H1 (cell line): ENCODE results near the gene SLC6A20. TPM values are rescaled to one million over a fixed set of nuclear protein-coding genes. Genes with fewer than 3 reads are reported as not detected.

Experiments used
- CTCF ChIA-PET: fragments of 300-600 bp; sonication (Branson Sonifier 250); formaldehyde crosslinking; loops from one replicate; lab custom pipeline; 2021; ENCODE audit not compliant: partially characterized antibody; lab: Charles Lee
- POLR2A ChIA-PET: fragments of 300-600 bp; sonication (Branson Sonifier 250); formaldehyde crosslinking; loops from one replicate; lab custom pipeline; 2021; ENCODE audit warnings: inconsistent platforms; ENCODE audit not compliant: partially characterized antibody; lab: Charles Lee
- DNase-seq, 2 experiments: peaks; one replicate each; pipeline versions ENCODE4 v3.0.0 to v3.0.0-alpha.2; 2010 to 2022; ENCODE audit warnings: low spot score in 2 of 2, low read depth in 1 of 2, mixed read lengths in 1 of 2
- FAIRE-seq: peaks from 2 replicates; lab custom pipeline; 2011; peaks lifted over from hg19 to GRCh38; lab: Jason Lieb, UNC
- H2AFZ ChIP-seq: 2 replicates; pipeline ENCODE4 v1.8.1; 2012; ENCODE audit warnings: low read length, inconsistent platforms
- H2AK5ac ChIP-seq: 2 replicates; pipeline ENCODE4 v1.6.1; 2013; ENCODE audit warnings: low read depth, low read length
- H2BK120ac ChIP-seq: replicated peaks from 2 replicates; pipeline ENCODE3; 2013; ENCODE audit warnings: low read depth, low read length, inconsistent platforms
- H2BK12ac ChIP-seq: 2 replicates; pipeline ENCODE4 v1.6.1; 2013; ENCODE audit warnings: low read depth, low read length
- H2BK15ac ChIP-seq: 2 replicates; pipeline ENCODE4 v1.6.1; 2013; ENCODE audit warnings: low read length
- H2BK20ac ChIP-seq: 2 replicates; pipeline ENCODE4 v1.6.1; 2013; ENCODE audit warnings: low read length
- H2BK5ac ChIP-seq: 2 replicates; pipeline ENCODE4 v1.6.1; 2013; ENCODE audit warnings: low read depth, low read length
- H3K14ac ChIP-seq: 2 replicates; pipeline ENCODE4 v1.6.1; 2013; ENCODE audit warnings: inconsistent platforms; ENCODE audit not compliant: insufficient read length
- H3K18ac ChIP-seq: 2 replicates; pipeline ENCODE4 v1.6.1; 2013; ENCODE audit warnings: low read length; ENCODE audit errors: extremely low read depth
- H3K23ac ChIP-seq: 2 replicates; pipeline ENCODE4 v1.6.1; 2013; ENCODE audit warnings: inconsistent platforms; ENCODE audit not compliant: insufficient read length
- H3K23me2 ChIP-seq: 2 replicates; pipeline ENCODE4 v1.6.1; 2013; ENCODE audit warnings: low read depth, low read length
- H3K27ac ChIP-seq: 2 replicates; pipeline ENCODE4 v1.6.1; 2011; ENCODE audit warnings: low read depth, low read length, inconsistent platforms
- H3K27me3 ChIP-seq, 4 experiments: replicated peaks in 1 of 4; 1 replicate in 1 of 4; 2 replicates in 3 of 4; pipeline versions ENCODE4 v1.6.1 to v1.8.1; 2011 to 2013; ENCODE audit warnings: low read length in 3 of 4, mild to moderate bottlenecking in 3 of 4, inconsistent platforms in 2 of 4, mixed read lengths in 2 of 4, moderate library complexity in 1 of 4; ENCODE audit not compliant: control insufficient read depth in 3 of 4, insufficient read depth in 3 of 4; ENCODE audit errors: extremely low read depth in 1 of 4
- H3K36me3 ChIP-seq, 4 experiments: 2 replicates each; pipeline versions ENCODE4 v1.6.1 to v1.8.1; 2011 to 2013; ENCODE audit warnings: mild to moderate bottlenecking in 4 of 4, low read length in 3 of 4, moderate library complexity in 2 of 4, control low read depth in 1 of 4, inconsistent platforms in 1 of 4; ENCODE audit not compliant: insufficient read depth in 4 of 4, control insufficient read depth in 2 of 4
- H3K4ac ChIP-seq: replicated peaks from 2 replicates; pipeline ENCODE3; 2013; ENCODE audit warnings: low read length, low read depth, mixed read lengths, inconsistent platforms; ENCODE audit not compliant: insufficient read length
- H3K4me1 ChIP-seq, 4 experiments: replicated peaks in 1 of 4; 1 replicate in 1 of 4; 2 replicates in 3 of 4; pipeline versions ENCODE4 v1.6.1 to v1.8.1; 2011 to 2013; ENCODE audit warnings: low read length in 3 of 4, inconsistent platforms in 2 of 4, mixed read lengths in 1 of 4; ENCODE audit not compliant: insufficient read depth in 4 of 4, control insufficient read depth in 3 of 4
- H3K4me2 ChIP-seq, 2 experiments: 2 replicates each; pipeline versions ENCODE4 v1.6.1 to v1.8.1; 2011 to 2013; ENCODE audit warnings: low read depth in 2 of 2, low read length in 2 of 2, control low read depth in 1 of 2, inconsistent platforms in 1 of 2, mild to moderate bottlenecking in 1 of 2; ENCODE audit not compliant: insufficient read depth in 1 of 2
- H3K4me3 ChIP-seq, 4 experiments: fragments of 200-600, 300-600 bp in 1 of 4; sonication (generic), shearing (Covaris generic), sonication (Bioruptor Twin) in 1 of 4; 2 replicates each; pipeline versions ENCODE4 v1.5.1 to v1.8.1; 2011 to 2016; ENCODE audit warnings: low read length in 4 of 4, low read depth in 3 of 4, control low read depth in 2 of 4, inconsistent platforms in 2 of 4, mild to moderate bottlenecking in 2 of 4, mixed read lengths in 1 of 4, moderate library complexity in 1 of 4; ENCODE audit not compliant: insufficient read depth in 2 of 4; ENCODE audit errors: extremely low read depth in 1 of 4
- H3K56ac ChIP-seq: replicated peaks from 2 replicates; pipeline ENCODE3; 2013; ENCODE audit warnings: low read depth, mild to moderate bottlenecking, mixed read lengths, low read length, inconsistent platforms; ENCODE audit not compliant: insufficient read length
- H3K79me1 ChIP-seq: 2 replicates; pipeline ENCODE4 v1.6.1; 2013; ENCODE audit warnings: low read depth, low read length, control low read depth
- H3K79me2 ChIP-seq, 2 experiments: 2 replicates each; pipeline versions ENCODE4 v1.6.1 to v1.8.1; 2012 to 2013; ENCODE audit warnings: low read length in 2 of 2, mild to moderate bottlenecking in 2 of 2, inconsistent platforms in 1 of 2; ENCODE audit not compliant: insufficient read depth in 2 of 2, control insufficient read depth in 1 of 2
- H3K9ac ChIP-seq, 4 experiments: replicated peaks in 1 of 4; 1 replicate in 1 of 4; 2 replicates in 3 of 4; pipeline versions ENCODE4 v1.6.1 to v1.8.1; 2011 to 2013; ENCODE audit warnings: low read depth in 3 of 4, low read length in 3 of 4, control low read depth in 2 of 4, mild to moderate bottlenecking in 2 of 4, moderate library complexity in 2 of 4, inconsistent platforms in 1 of 4; ENCODE audit errors: extremely low read depth in 1 of 4
- H3K9me3 ChIP-seq, 2 experiments: 2 replicates each; pipeline versions ENCODE4 v1.6.1 to v1.8.1; 2012 to 2013; ENCODE audit warnings: mild to moderate bottlenecking in 2 of 2, moderate library complexity in 2 of 2, control low read depth in 1 of 2, inconsistent platforms in 1 of 2, low read depth in 1 of 2, low read length in 1 of 2, mixed read lengths in 1 of 2; ENCODE audit not compliant: insufficient read depth in 2 of 2
- H4K20me1 ChIP-seq, 2 experiments: replicated peaks in 1 of 2; 2 replicates each; pipeline versions ENCODE3 to v1.8.1; 2011 to 2013; ENCODE audit warnings: inconsistent platforms in 2 of 2, low read length in 2 of 2, mild to moderate bottlenecking in 1 of 2; ENCODE audit not compliant: insufficient read depth in 2 of 2, control insufficient read depth in 1 of 2
- H4K5ac ChIP-seq: 2 replicates; pipeline ENCODE4 v1.6.1; 2013; ENCODE audit warnings: low read length, low read depth, mixed read lengths, inconsistent platforms; ENCODE audit not compliant: insufficient read length
- H4K8ac ChIP-seq: 2 replicates; pipeline ENCODE4 v1.8.0; 2013; ENCODE audit warnings: mild to moderate bottlenecking, moderate library complexity, low read length, inconsistent platforms; ENCODE audit not compliant: insufficient read depth; ENCODE audit errors: extremely low read depth
- H4K91ac ChIP-seq: replicated peaks from 2 replicates; pipeline ENCODE3; 2013; ENCODE audit warnings: low read length, mixed read lengths, inconsistent platforms; ENCODE audit not compliant: insufficient read length
- CEBPB ChIP-seq: IDR thresholded peaks from 2 replicates; pipeline ENCODE4 v1.6.1; 2012; ENCODE audit warnings: low read depth, low read length
- CTBP2 ChIP-seq: IDR thresholded peaks from 2 replicates; pipeline ENCODE4 v1.7.0; 2011; ENCODE audit warnings: borderline replicate concordance, mild to moderate bottlenecking, moderate library complexity, mixed read lengths, low read length; ENCODE audit not compliant: insufficient read depth, insufficient read length
- E2F6 ChIP-seq: IDR thresholded peaks from 2 replicates; pipeline ENCODE4 v1.6.1; 2012; ENCODE audit warnings: inconsistent platforms
- EGR1 ChIP-seq: IDR thresholded peaks from 2 replicates; pipeline ENCODE4 v1.6.1; 2011; ENCODE audit warnings: low read depth, low read length, borderline replicate concordance
- JUND ChIP-seq: IDR thresholded peaks from 2 replicates; pipeline ENCODE4 v1.6.1; 2011; ENCODE audit warnings: mild to moderate bottlenecking, improper control_type of control experiment, low read length
- POLR2AphosphoS5 ChIP-seq: IDR thresholded peaks from 2 replicates; pipeline ENCODE4 v1.6.1; 2011; ENCODE audit warnings: low read depth, low read length
- RBBP5 ChIP-seq: IDR thresholded peaks from 2 replicates; pipeline ENCODE4 v1.7.1; 2012; ENCODE audit warnings: low read depth, mild to moderate bottlenecking, inconsistent platforms, low read length, moderate library complexity, borderline replicate concordance
- RFX5 ChIP-seq: IDR thresholded peaks from 2 replicates; pipeline ENCODE4 v1.6.1; 2011; ENCODE audit warnings: low read depth, low read length, improper control_type of control experiment, borderline replicate concordance
- RXRA ChIP-seq: IDR thresholded peaks from 2 replicates; pipeline ENCODE4 v1.6.1; 2011; ENCODE audit warnings: low read depth, mild to moderate bottlenecking, low read length, moderate library complexity; ENCODE audit not compliant: insufficient read depth
- SIN3A ChIP-seq, 2 experiments: IDR thresholded peaks in 1 of 2; conservative IDR thresholded peaks in 1 of 2; 2 replicates each; pipeline ENCODE4 v1.6.1; 2011 to 2012; ENCODE audit warnings: low read length in 2 of 2, improper control_type of control experiment in 1 of 2, low read depth in 1 of 2, mild to moderate bottlenecking in 1 of 2
- SIRT6 ChIP-seq: IDR thresholded peaks from one replicate; pipeline ENCODE4 v1.7.1; 2012; ENCODE audit warnings: low read length, inconsistent platforms
- TAF7 ChIP-seq: optimal IDR thresholded peaks from 2 replicates; pipeline ENCODE3; 2011; ENCODE audit warnings: low read depth, mild to moderate bottlenecking, inconsistent platforms, low read length, moderate library complexity, borderline replicate concordance
- TEAD4 ChIP-seq: IDR thresholded peaks from 2 replicates; pipeline ENCODE4 v1.6.1; 2012; ENCODE audit warnings: low read depth, low read length, inconsistent platforms, mixed read lengths
- WGBS, 2 experiments: shearing (Covaris generic) in 1 of 2; methylation state at CpG; one replicate each; pipeline versions ENCODE4 v1.1.6 to v1.1.7; 2013 to 2015; ENCODE audit warnings: low lambda C conversion rate in 2 of 2, mixed read lengths in 2 of 2, inconsistent platforms in 1 of 2, low coverage in 1 of 2, missing lambda C conversion rate in 1 of 2; ENCODE audit not compliant: insufficient replicate concordance in 2 of 2, insufficient coverage in 1 of 2, insufficient read length in 1 of 2; ENCODE audit errors: extremely low coverage in 1 of 2, missing lambda C conversion rate in 1 of 2; 5-methylcytosine and 5-hydroxymethylcytosine counted together
- polyA plus RNA-seq, 7 experiments: library from polyadenylated mRNA; depleted of rRNA in 3 of 7; stranded (reverse) in 5 of 7; unstranded in 2 of 7; fragments of >200 nt in 5 of 7; fragments of 200-250 nt in 2 of 7; gene quantifications; 1 replicate in 5 of 7; 2 replicates in 1 of 7; 4 replicates in 1 of 7; pipeline versions ENCODE4 v1.2.1 to v1.2.3, GENCODE V29; 2011 to 2013; ENCODE audit warnings: missing spikeins in 2 of 7, mixed read lengths in 2 of 7
- total RNA-seq: library from RNA; stranded (reverse); fragmentation: NEBNext Ultra II Directional; extraction: Animal tissue kit (Norgen Biotek cat#: 25700); gene quantifications from 2 replicates; pipeline ENCODE4 v1.2.1, GENCODE V29; 2021

The SLC6A20 gene
- total and polyA plus RNA-seq, 2 of the 8 experiments (the other 6 are each of a cell fraction or from before 2014, with no cell fraction given): 0.05 TPM; not detected in 1

- H2BK20ac ChIP-seq: no peak overlapping the region
- H3K14ac ChIP-seq: no peak overlapping the region
- peaks cover 5% of the 10 kb centered on the region; the same call in 1 of the 2 replicates for H3K23me2 ChIP-seq
- H3K27me3 ChIP-seq: no peaks in the 10 kb centered on the region
- no peak overlapping the region for H3K27ac ChIP-seq
- no peak overlapping the region for H3K18ac ChIP-seq
- no peaks in the 10 kb centered on the region for H3K79me1 ChIP-seq
- H3K9ac ChIP-seq: no peak overlapping the region
- no peaks in the 10 kb centered on the region for H4K20me1 ChIP-seq
- no peak overlapping the region for H3K56ac ChIP-seq
- no peaks in the 10 kb centered on the region; a peak in 1 of 7 replicates for H3K4me1 ChIP-seq
- H2BK5ac ChIP-seq: no peak overlapping the region
- peak in 1 of 2 experiments; percentile 17 for DNase-seq
- CTCF ChIA-PET: interaction anchor here (2.4 kb wide), 1 partner anchor 23 kb away, joined by 7 read pairs; no protein-coding TSS in a partner anchor
- H4K8ac ChIP-seq: no peak overlapping the region; the same call in 1 of the 2 replicates
- H2AK5ac ChIP-seq: no peak overlapping the region
- no peak overlapping the region for H3K4me3 ChIP-seq
- H3K79me2 ChIP-seq: no peaks in the 10 kb centered on the region
- no peaks in the 10 kb centered on the region for H3K36me3 ChIP-seq
- H4K5ac ChIP-seq: no peak overlapping the region
- H3K4me2 ChIP-seq: no peak overlapping the region
- no peak overlapping the region for H3K4ac ChIP-seq
- 86% methylated on average over 3 of the region's 3 CpGs; no CpG with 5 or more reads in 1 of the 2 experiments for WGBS, 2 experiments
- 0 out of 4 replicates have a peak, but pooled peaks cover 0 to 3% of the 10 kb centered on the region in 2 experiments for H3K9me3 ChIP-seq
- no peak overlapping the region for H4K91ac ChIP-seq
- no peak overlapping the region for H2BK12ac ChIP-seq
- POLR2A ChIA-PET: no interaction called here
- H2BK120ac ChIP-seq: no peak overlapping the region
- no peak overlapping the region for H2BK15ac ChIP-seq
- no peak overlapping the region for H3K23ac ChIP-seq
- FAIRE-seq: no peak
- H2AFZ ChIP-seq: no peak overlapping the region
- TF ChIP-seq CEBPB (no peak), EGR1 (no peak), POLR2AphosphoS5 (no peak), CTBP2 (no peak), RFX5 (no peak), RXRA (no peak), SIRT6 (no peak), JUND (no peak), TAF7 (no peak), TEAD4 (no peak), E2F6 (no peak), RBBP5 (no peak), SIN3A (conservative IDR thresholded peaks at IDR 0.05 in 1 of 2, IDR thresholded peaks at IDR 0.05 in 1 of 2; ENCODE audit: low read depth in 1 of 2, low read length in 2 of 2) (no peak)
These were observed 10.7 kb downstream of the SLC6A20 start for GRCh38 chr3:45785605-45786150.
